ENCODE measurements around the gene INPP5J. TPM values are rescaled to one million over a fixed set of nuclear protein-coding genes. Genes with fewer than 3 reads are reported as not detected.

The INPP5J gene
- total RNA-seq, 4 donors from 2014 or later: 0.22 to 2.4 (median 0.84) TPM

DNA sequence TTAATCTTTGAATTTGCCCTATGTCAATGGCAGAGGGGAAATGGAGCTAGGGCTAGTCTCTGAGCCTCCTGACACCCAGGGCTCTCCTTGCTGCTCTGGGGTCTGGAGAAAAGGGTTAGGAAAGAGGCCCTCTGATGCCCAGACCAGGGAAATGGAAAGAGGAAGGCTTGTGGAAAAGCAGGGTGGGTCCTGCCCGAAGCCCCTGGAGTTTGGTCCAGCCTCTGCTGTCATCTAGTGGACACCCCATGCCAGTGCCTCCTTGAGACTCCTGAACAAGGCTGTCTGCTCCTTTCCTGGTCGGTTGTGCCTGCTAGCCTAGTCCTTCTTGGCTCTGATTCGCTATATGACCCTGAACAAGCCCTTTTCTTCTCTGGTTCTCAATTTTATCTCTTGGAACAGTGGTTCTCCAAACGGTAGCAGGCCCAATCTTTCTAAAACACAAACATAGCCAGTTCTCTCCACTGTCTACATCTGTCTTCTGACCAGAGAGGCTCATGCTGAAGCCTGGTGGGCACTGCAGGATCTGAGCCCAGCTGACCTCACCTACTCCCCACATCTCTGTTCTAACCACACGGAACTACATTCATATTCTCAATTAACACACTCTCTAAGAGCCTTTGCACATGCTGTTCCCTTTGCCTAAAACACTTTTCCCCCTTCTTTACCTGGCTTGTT lies 26.3 kb downstream of the INPP5J start:
- Histone ChIP-seq H3K27me3 (no peaks in the 10 kb centered on the region), H3K9me3 (no peaks in the 10 kb centered on the region), H3K36me3 (no peaks in the 10 kb centered on the region), H3K4me3 (no peak overlapping the region), H3K4me1 (peaks cover 4 to 11% (median 6%) of the 10 kb centered on the region in 3 donors), H3K27ac (peak overlapping the region; percentile 10 to 80 (median 66))
- TF ChIP-seq CTCF (IDR thresholded peaks at IDR 0.05): peak; percentile 52 to 94 (median 90)
- no peak for TF ChIP-seq POLR2A (IDR thresholded peaks at IDR 0.05)
- 10 to 14% methylated on average over 4 to 5 of the region's 5 CpGs for WGBS, 2 donors
- no peak for DNase-seq
- intact Hi-C loops (cut with DNase I): no loop called here

DNA sequence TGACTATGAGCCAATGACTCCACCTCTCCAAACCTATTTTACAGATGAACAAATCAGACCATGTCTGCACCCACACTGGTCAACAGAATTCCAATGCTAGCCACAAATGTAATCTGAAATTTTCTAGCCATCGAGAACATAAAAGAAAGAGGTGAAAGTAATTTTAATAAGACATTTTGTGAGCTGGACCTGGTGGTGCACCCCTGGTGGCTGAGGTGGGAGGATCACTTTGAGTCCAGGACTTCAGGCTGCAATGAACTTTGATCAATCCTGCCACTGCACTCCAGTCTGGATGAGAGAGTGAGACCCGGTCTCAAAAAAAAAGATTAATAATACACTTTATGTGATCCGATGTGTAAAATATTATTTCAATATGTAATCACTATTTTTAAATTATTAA lies 27.8 kb downstream of the INPP5J start:
- no peak overlapping the region for H3K4me3 ChIP-seq
- peaks cover 4 to 26% (median 11%) of the 10 kb centered on the region in 3 donors for H3K4me1 ChIP-seq
- H3K9me3 ChIP-seq: no peaks in the 10 kb centered on the region
- no peak overlapping the region for H3K27ac ChIP-seq
- TF ChIP-seq POLR2A (IDR thresholded peaks at IDR 0.05): no peak
- peak in 1 of 6 experiments; percentile 6 for TF ChIP-seq CTCF (IDR thresholded peaks at IDR 0.05)
- DNase-seq: no peak
- intact Hi-C loops (cut with DNase I): no loop called here
- 68 to 75% methylated on average over 3 of the region's 3 CpGs for WGBS, 2 donors
- no peaks in the 10 kb centered on the region for H3K27me3 ChIP-seq
- no peaks in the 10 kb centered on the region for H3K36me3 ChIP-seq

GRCh38 chr22:31151872-31152271 lies 29.1 kb downstream of the INPP5J start:
- intact Hi-C loops (cut with DNase I): no loop called here
- Histone ChIP-seq H3K4me1 (peaks cover 10 to 33% (median 11%) of the 10 kb centered on the region in 3 donors), H3K27me3 (no peaks in the 10 kb centered on the region), H3K27ac (no peak overlapping the region), H3K36me3 (no peaks in the 10 kb centered on the region), H3K4me3 (no peak overlapping the region), H3K9me3 (no peaks in the 10 kb centered on the region)
- DNase-seq: no peak
- WGBS, 2 donors: 82% methylated on average over 2 of the region's 2 CpGs; no CpG with 5 or more reads in 1 of the 2 donors
- TF ChIP-seq CTCF (IDR thresholded peaks at IDR 0.05) (no peak), POLR2A (IDR thresholded peaks at IDR 0.05) (no peak)

GRCh38 chr22:31153357-31153756 lies 30.6 kb downstream of the INPP5J start:
- intact Hi-C loops (cut with DNase I): no loop called here
- Histone ChIP-seq H3K27me3 (no peaks in the 10 kb centered on the region), H3K4me3 (no peak overlapping the region), H3K4me1 (peaks cover 10 to 32% (median 11%) of the 10 kb centered on the region in 3 donors), H3K9me3 (no peaks in the 10 kb centered on the region), H3K36me3 (no peaks in the 10 kb centered on the region), H3K27ac (peak overlapping the region in 2 of 4 donors; percentile 77 to 81)
- no peak for DNase-seq
- no peak for TF ChIP-seq POLR2A (IDR thresholded peaks at IDR 0.05)
- WGBS, 2 donors: 64 to 100% methylated on average over 1 to 3 of the region's 3 CpGs

GRCh38 chr22:31154975-31155374 lies 32.2 kb downstream of the INPP5J start:
- Histone ChIP-seq H3K36me3 (no peaks in the 10 kb centered on the region), H3K4me3 (no peak overlapping the region), H3K9me3 (no peaks in the 10 kb centered on the region), H3K27me3 (no peaks in the 10 kb centered on the region), H3K4me1 (peaks cover 6 to 27% (median 6%) of the 10 kb centered on the region in 3 donors), H3K27ac (peak overlapping the region; percentile 18 to 81 (median 72))
- TF ChIP-seq CTCF (IDR thresholded peaks at IDR 0.05) (no peak), POLR2A (IDR thresholded peaks at IDR 0.05) (no peak)
- 73 to 95% methylated on average over 1 of the region's 1 CpG for WGBS, 2 donors
- DNase-seq: no peak
- intact Hi-C loops (cut with DNase I): no loop called here

Data from esophagus squamous epithelium (tissue), 5 donors.